ENCODE data around the gene CACNA1A. TPM values are rescaled to one million over a fixed set of nuclear protein-coding genes. Genes with fewer than 3 reads are reported as not detected.

CACNA1A gene
- total and polyA plus RNA-seq, 3 donors from 2014 or later = 9.7 to 22.5 (median 21.8) TPM

GRCh38 chr19:13225085-13225484, 281.2 kb downstream of the CACNA1A start:
- H3K27ac ChIP-seq = no peak overlapping the region
- H3K4me1 ChIP-seq = no peaks in the 10 kb centered on the region
- intact Hi-C loops (cut with DNase I; ENCODE audit: low total_unique reads) = no loop called here
- no peaks in the 10 kb centered on the region for H3K9me3 ChIP-seq
- H3K27me3 ChIP-seq = no peaks in the 10 kb centered on the region
- WGBS, 2 donors = 68 to 73% methylated on average over 2 to 9 of the region's 9 CpGs
- DNase-seq = no peak
- H3K4me3 ChIP-seq = no peak overlapping the region
- TF ChIP-seq CTCF (IDR thresholded peaks at IDR 0.05) (no peak), POLR2A (IDR thresholded peaks at IDR 0.05) (no peak)
- no peaks in the 10 kb centered on the region for H3K36me3 ChIP-seq (ENCODE audit: low read depth, missing control alignments)

GRCh38 chr19:13220847-13221246, 285.4 kb downstream of the CACNA1A start:
- TF ChIP-seq POLR2A (IDR thresholded peaks at IDR 0.05) = no peak
- TF ChIP-seq CTCF (IDR thresholded peaks at IDR 0.05) = no peak
- intact Hi-C loops (cut with DNase I; ENCODE audit: low total_unique reads) = no loop called here
- 54 to 55% methylated on average over 2 of the region's 2 CpGs for WGBS, 2 donors
- no peaks in the 10 kb centered on the region for H3K27me3 ChIP-seq
- H3K4me1 ChIP-seq = no peaks in the 10 kb centered on the region
- H3K27ac ChIP-seq = no peak overlapping the region
- DNase-seq = no peak
- H3K4me3 ChIP-seq = no peak overlapping the region
- H3K36me3 ChIP-seq (ENCODE audit: low read depth, missing control alignments) = no peaks in the 10 kb centered on the region
- no peaks in the 10 kb centered on the region for H3K9me3 ChIP-seq

- 71 to 74% methylated on average over 15 to 19 of the region's 19 CpGs for WGBS, 2 donors
- TF ChIP-seq CTCF (IDR thresholded peaks at IDR 0.05) (no peak), POLR2A (IDR thresholded peaks at IDR 0.05) (no peak)
- intact Hi-C loops (cut with DNase I; ENCODE audit: low total_unique reads) = no loop called here
- Histone ChIP-seq H3K36me3 (ENCODE audit: low read depth, missing control alignments) (no peaks in the 10 kb centered on the region), H3K27ac (no peak overlapping the region), H3K4me3 (no peak overlapping the region), H3K4me1 (no peaks in the 10 kb centered on the region), H3K27me3 (no peaks in the 10 kb centered on the region), H3K9me3 (no peaks in the 10 kb centered on the region)
- DNase-seq = no peak
Measured at GRCh38 chr19:13215572-13216380, 290.5 kb downstream of the CACNA1A start.

GRCh38 chr19:13214036-13214730, 292.1 kb downstream of the CACNA1A start:
- intact Hi-C loops (cut with DNase I; ENCODE audit: low total_unique reads) = no loop called here

More at GRCh38 chr19:13214036-13214730, 292.1 kb downstream of the CACNA1A start:
- no peak for DNase-seq
- 92 to 95% methylated on average over 9 to 19 of the region's 19 CpGs for WGBS, 2 donors
- no peaks in the 10 kb centered on the region for H3K27me3 ChIP-seq
- no peaks in the 10 kb centered on the region for H3K36me3 ChIP-seq (ENCODE audit: low read depth, missing control alignments)
- no peak overlapping the region for H3K27ac ChIP-seq
- no peaks in the 10 kb centered on the region for H3K4me1 ChIP-seq
- H3K4me3 ChIP-seq = no peak overlapping the region
- TF ChIP-seq CTCF (IDR thresholded peaks at IDR 0.05) (no peak), POLR2A (IDR thresholded peaks at IDR 0.05) (no peak)
- H3K9me3 ChIP-seq = no peaks in the 10 kb centered on the region
